HCT116 (cell line): Measurements from ENCODE around the gene GAS2.

Experiments
- ATF3 ChIP-seq: IDR thresholded peaks from 2 replicates; pipeline ENCODE4 v1.6.1; 2012
- CBX3 ChIP-seq: IDR thresholded peaks from 2 replicates; pipeline ENCODE4 v1.6.1; 2012; ENCODE audit warnings: low read depth
- CEBPB ChIP-seq: IDR thresholded peaks from 2 replicates; pipeline ENCODE4 v1.6.1; 2012; ENCODE audit warnings: low read depth
- CTCF ChIP-seq, 3 experiments: fragments of 200-600 bp in 1 of 3; sonication (generic) in 1 of 3; IDR thresholded peaks in 2 of 3; conservative IDR thresholded peaks in 1 of 3; 2 replicates each; pipeline ENCODE4 v1.5.1; 2012 to 2017; ENCODE audit warnings: low read depth in 2 of 3, low read length in 2 of 3, antibody characterized with exemption in 1 of 3, borderline replicate concordance in 1 of 3, control low read depth in 1 of 3, mild to moderate bottlenecking in 1 of 3, mixed read lengths in 1 of 3, mixed run types in 1 of 3, moderate library complexity in 1 of 3; ENCODE audit not compliant: insufficient read depth in 1 of 3
- EZH2 ChIP-seq: fragments of 200-600 bp; sonication (generic); IDR thresholded peaks from 2 replicates; pipeline ENCODE4 v1.6.1; 2017; ENCODE audit warnings: antibody characterized with exemption, mixed run types
- EZH2phosphoT487 ChIP-seq: fragments of 200-600 bp; IDR thresholded peaks from 2 replicates; pipeline ENCODE4 v1.6.1; 2018; ENCODE audit warnings: antibody characterized with exemption, borderline replicate concordance
- JUND ChIP-seq: IDR thresholded peaks from 2 replicates; pipeline ENCODE4 v1.6.1; 2012
- POLR2A ChIP-seq: IDR thresholded peaks from 2 replicates; pipeline ENCODE4 v1.7.0; 2011; ENCODE audit warnings: borderline replicate concordance; ENCODE audit not compliant: insufficient read depth, insufficient read length; ENCODE audit errors: extremely low read depth
- POLR2AphosphoS5 ChIP-seq: IDR thresholded peaks from 2 replicates; pipeline ENCODE4 v1.6.1; 2011; ENCODE audit warnings: mild to moderate bottlenecking, low read depth, low read length, moderate library complexity
- SIN3A ChIP-seq: IDR thresholded peaks from 2 replicates; pipeline ENCODE4 v1.6.1; 2012; ENCODE audit warnings: low read depth
- ZBTB33 ChIP-seq: IDR thresholded peaks from 2 replicates; pipeline ENCODE4 v1.6.1; 2011; ENCODE audit warnings: mild to moderate bottlenecking, low read length, moderate library complexity; ENCODE audit not compliant: insufficient replicate concordance; ENCODE audit errors: extremely low read depth

GRCh38 chr11:22668005-22668796, 1.8 kb downstream of the GAS2 start:
- TF ChIP-seq CTCF (IDR thresholded peaks at IDR 0.05 in 2 of 3, conservative IDR thresholded peaks at IDR 0.05 in 1 of 3; ENCODE audit: borderline replicate concordance in 1 of 3, insufficient read depth in 1 of 3, low read depth in 2 of 3, low read length in 2 of 3): no peak
- no peak for TF ChIP-seq CEBPB
- no peak for TF ChIP-seq POLR2A
- no peak for TF ChIP-seq EZH2phosphoT487
- no peak for TF ChIP-seq SIN3A
- TF ChIP-seq EZH2: no peak
- TF ChIP-seq POLR2AphosphoS5: no peak
- no peak for TF ChIP-seq JUND
- TF ChIP-seq ATF3: no peak
- no peak for TF ChIP-seq ZBTB33
- TF ChIP-seq CBX3: no peak
